Esophagus squamous epithelium (tissue), 4 donors: ENCODE measurements around the gene ASIC2.

Experiments
- POLR2A ChIP-seq, 4 donors: fragments of 450-650 bp; IDR thresholded peaks; one replicate each; pipeline ENCODE4 v1.6.1; 2017; ENCODE audit warnings: antibody characterized with exemption in 4 of 4, mild to moderate bottlenecking in 4 of 4, moderate library complexity in 3 of 4
- TF ChIP-seq, protein P1 (sequence below), 6 experiments: fragments of 450-650 bp in 4 of 6; fragments of 200-600 bp in 2 of 6; sonication (generic) in 2 of 6; IDR thresholded peaks; one replicate each; pipeline ENCODE4 v1.5.1; 2016 to 2019; ENCODE audit warnings: antibody characterized with exemption in 6 of 6, mild to moderate bottlenecking in 4 of 6, moderate library complexity in 4 of 6

DNA sequence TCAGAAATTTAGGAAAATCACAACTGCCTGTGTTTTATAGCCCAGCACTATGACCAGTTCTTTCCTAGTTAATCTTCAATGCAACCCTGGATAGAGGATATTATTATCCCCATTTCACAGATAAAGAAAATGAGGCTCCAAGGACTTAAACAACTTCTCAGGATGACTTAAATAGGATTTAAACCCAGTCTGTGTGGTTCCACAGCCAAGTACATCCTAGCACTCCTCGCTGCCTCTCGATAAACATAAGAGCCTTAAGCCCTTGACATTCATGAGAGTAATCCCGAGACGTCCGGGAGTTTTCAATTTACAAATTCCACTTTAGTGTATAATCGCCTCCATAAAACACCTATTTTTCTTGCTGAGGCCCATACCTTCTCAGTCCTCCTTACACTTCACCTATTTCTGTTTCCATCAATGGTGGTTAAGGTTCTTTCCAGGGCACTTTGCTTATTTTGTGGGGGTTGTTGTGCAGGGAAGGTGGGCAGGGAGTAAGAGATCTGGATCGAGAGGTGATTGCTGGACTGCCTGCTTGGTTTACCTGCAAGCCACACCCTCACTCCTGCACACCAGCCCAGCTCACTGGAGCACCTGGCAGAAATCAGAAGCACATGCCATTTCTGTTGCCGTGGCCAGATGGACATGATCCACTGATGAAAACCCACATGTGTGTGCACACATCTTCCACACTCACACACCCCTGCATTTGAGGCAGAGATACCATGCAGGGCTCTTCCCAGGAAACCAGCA lies 50.5 kb downstream of the ASIC2 start:
- TF ChIP-seq, protein P1, sequence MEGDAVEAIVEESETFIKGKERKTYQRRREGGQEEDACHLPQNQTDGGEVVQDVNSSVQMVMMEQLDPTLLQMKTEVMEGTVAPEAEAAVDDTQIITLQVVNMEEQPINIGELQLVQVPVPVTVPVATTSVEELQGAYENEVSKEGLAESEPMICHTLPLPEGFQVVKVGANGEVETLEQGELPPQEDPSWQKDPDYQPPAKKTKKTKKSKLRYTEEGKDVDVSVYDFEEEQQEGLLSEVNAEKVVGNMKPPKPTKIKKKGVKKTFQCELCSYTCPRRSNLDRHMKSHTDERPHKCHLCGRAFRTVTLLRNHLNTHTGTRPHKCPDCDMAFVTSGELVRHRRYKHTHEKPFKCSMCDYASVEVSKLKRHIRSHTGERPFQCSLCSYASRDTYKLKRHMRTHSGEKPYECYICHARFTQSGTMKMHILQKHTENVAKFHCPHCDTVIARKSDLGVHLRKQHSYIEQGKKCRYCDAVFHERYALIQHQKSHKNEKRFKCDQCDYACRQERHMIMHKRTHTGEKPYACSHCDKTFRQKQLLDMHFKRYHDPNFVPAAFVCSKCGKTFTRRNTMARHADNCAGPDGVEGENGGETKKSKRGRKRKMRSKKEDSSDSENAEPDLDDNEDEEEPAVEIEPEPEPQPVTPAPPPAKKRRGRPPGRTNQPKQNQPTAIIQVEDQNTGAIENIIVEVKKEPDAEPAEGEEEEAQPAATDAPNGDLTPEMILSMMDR (IDR thresholded peaks at IDR 0.05), result no peak
- TF ChIP-seq POLR2A (IDR thresholded peaks at IDR 0.05), result no peak
